GM21367 (cell line): ENCODE data around the gene CDKAL1.
"Not testable (repeated sequence)": the region's sequence is repeated elsewhere in the genome, so short reads cannot be mapped to it uniquely, and the experiment has no call there.

Source experiments
- ATAC-seq: cut with Tn5 transposase; IDR thresholded peaks from one replicate; pipeline ENCODE4 v1.9.1; 2021; ENCODE audit not compliant: unreplicated experiment

The CDKAL1 gene

DNA sequence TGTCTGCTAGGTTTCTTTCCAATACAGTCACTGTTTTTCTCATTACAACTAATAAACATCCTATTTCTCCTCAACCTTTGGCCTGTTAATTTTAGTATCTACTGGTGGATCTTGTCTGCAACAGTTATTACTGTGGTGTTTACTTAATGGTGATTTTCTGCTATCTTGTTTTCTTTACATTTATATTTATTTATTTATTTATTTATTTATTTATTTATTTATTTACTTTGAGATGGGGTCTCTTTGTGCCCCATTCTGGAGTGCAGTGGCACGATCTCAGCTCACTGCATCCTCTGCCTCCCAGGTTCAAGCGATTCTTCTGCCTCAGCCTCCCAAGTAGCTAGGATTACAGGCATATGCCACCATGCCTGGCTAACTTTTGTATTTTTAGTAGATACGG, 15.1 kb downstream of the CDKAL1 start:
- not testable (repeated sequence) for ATAC-seq

DNA sequence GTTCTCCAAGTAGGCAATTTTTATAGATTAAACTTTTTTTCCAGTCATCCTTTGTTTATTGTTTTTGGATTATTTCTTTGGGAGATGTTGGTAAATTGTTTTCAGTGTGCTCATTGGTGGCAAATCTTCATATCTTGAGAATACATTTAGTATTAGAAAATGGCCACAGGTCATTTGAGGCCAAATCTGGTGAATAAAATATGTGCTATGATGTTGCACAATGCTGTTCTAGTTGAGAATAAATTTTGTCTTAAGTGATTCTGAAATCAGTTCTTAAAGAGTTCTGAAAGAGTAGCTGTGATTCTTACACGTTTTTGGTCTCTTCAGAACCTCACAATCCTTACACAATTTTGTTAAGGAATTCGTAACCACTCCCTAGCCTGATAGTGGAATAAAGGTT, 20.1 kb downstream of the CDKAL1 start:
- ATAC-seq, result no peak

DNA sequence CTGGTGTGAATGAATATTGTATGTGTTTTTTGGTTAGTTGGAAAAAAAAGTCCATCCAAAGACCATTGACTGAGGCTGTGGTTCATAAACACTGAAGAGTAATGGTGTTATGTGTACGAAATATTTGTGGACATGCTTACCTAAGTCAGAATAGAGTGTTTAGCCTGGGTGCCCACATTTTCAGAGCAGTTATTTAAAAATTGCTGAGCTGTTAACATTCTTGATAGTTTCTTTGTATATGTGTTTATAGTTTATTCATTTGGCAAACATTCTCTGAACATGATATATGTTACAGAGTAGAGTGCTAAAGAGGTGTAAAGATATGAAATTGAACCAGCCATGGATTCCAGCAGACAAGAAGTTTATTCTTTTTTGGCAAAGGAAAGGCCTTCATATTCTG, 20.6 kb downstream of the CDKAL1 start:
- no peak for ATAC-seq

- no peak for ATAC-seq
Measured at GRCh38 chr6:20559924-20560551, 25.8 kb downstream of the CDKAL1 start.

GRCh38 chr6:20563377-20563776, 29.1 kb downstream of the CDKAL1 start:
- no peak for ATAC-seq

DNA sequence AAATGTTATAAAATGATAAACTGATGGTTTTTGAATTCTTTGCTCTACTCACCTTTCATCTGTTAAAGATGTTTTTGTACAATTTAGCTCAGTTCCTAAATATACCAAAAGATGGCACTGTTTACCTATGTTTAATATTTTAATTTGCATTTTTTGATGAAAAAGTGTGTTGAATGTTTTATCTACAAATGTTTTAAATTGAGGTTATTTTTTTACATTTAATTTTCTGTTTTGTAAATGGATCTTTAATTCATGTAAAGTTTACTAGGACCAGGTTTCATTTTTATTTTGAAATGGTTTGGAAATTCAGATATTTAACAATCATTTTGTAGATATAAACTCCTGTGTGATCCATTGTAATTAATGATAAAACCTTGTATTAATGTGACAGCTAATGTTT, 30.0 kb downstream of the CDKAL1 start:
- ATAC-seq, result no peak

GRCh38 chr6:20564777-20565176, 30.5 kb downstream of the CDKAL1 start:
- no peak for ATAC-seq

GRCh38 chr6:20565342-20565741, 31.1 kb downstream of the CDKAL1 start:
- ATAC-seq, result no peak

DNA sequence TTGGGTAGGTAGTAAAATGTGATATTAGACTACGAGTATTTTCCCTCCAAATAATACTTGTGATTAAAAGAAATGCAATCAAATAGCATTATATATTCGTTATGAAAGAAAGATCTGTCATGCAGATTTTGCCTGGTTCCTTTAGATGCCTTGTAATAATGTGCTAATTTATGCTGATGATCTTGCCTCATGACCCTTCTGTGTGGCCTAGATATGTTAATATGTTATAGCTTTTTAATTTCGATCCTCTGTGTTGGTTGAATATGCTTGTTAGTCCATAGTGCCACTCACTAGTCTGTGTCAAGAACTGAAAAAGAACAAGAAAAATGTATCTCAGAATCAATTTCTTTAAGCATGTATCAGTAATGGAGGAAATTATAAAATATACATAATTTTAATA, 31.9 kb downstream of the CDKAL1 start:
- no peak for ATAC-seq

DNA sequence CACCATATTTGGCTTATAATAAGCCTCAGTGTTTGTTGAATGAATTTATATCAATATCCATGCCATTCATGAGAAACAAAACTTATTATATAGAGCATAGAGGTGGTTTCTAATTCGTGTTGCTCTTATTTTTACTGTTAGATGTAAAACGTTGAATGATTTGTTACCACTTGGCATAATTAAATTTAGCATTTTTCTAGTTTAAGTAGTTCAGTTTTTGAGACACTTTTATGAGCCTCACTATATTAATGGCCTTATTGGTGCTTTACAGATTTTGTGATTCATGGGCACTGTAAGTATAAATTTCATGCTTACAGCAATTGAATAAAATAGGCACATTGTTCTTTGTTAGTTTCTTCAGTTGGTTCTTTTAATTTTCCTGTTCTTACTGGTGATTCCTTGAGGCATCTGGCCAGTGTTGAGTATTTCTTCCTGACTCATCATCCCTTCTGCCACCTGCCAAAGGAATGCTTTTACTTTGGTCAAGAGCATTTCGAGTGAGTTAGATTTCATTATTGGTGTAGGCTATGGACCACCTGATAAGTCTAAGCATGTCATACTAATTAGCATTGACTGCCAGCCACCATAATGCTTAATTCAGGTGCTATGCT, 34.8 kb downstream of the CDKAL1 start:
- ATAC-seq, result no peak

DNA sequence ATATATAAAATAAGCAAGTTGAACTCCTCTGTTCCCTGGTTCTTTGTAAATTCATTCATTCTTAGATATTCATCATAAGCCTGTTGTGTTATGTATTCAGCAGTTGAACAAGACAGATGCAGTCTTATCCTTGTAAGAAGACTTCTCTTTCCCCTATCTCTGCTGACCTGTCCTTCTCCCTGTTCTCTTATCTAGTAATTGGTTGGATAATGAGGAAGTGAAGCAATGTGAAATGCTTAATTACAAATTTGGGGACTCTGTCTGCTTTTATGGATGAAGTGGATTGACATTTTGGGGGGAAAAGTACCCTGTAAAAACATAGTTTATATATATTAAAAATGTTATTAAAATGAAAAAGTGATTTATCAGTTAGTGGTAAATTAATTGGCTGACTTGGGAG, 37.0 kb downstream of the CDKAL1 start:
- no peak for ATAC-seq

DNA sequence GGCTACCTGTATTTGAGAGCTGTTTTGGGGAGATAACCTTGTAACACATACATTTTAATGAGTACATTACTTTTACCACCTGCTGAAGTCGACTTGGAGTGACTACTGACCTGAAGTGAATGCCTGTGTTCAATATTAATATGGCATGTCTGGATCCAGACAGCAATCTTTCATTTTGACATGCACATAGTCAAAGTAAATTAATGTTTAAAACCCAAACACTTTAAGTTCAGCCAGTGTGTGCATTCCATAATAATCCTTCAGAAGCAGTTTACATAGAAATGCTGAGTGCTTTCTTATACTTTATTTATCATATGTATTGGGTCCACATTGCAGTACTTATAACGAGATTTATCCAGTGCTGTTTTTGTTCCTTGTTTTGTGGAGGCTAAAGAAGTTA, 38.0 kb downstream of the CDKAL1 start:
- ATAC-seq, result no peak

DNA sequence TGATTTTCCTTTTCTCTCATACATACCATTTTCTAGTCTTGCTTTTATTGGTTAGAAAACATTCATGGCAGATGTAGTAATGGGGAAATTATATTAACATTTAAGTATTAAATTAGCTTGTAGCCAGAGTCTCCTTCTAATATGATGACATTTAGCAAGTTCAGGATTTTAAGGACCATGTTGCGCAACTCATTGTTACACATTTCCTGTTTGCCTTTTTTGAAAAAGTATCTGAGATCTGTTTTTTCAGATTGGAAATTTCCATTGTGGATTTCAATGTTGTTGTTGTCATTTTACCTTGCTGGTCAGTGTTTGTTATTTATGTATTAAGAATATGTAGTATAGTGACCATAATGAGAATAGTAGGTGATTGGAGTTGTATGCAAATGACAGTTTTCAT, 38.7 kb downstream of the CDKAL1 start:
- no peak for ATAC-seq

- no peak for ATAC-seq
Measured at GRCh38 chr6:20574355-20574754, 40.1 kb downstream of the CDKAL1 start.

DNA sequence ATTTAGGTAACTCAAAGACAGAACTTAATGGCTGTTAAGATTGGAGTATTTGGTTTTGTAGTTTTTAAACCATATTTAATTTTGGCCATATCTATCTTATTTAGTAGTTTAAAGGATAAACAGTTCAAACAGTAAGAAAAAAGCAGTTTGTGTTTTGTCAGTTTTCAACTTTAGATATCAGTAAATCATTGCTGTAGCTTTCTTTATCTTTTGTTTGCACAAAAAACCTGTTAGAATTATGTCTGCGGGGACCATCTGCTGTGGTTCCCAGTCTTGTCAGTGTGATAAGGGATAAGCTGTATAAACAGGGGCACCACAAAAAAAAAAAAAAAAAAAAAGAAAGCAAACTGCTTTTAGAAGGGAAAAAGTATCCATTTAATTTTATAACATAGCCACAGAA, 40.9 kb downstream of the CDKAL1 start:
- ATAC-seq, result no peak

DNA sequence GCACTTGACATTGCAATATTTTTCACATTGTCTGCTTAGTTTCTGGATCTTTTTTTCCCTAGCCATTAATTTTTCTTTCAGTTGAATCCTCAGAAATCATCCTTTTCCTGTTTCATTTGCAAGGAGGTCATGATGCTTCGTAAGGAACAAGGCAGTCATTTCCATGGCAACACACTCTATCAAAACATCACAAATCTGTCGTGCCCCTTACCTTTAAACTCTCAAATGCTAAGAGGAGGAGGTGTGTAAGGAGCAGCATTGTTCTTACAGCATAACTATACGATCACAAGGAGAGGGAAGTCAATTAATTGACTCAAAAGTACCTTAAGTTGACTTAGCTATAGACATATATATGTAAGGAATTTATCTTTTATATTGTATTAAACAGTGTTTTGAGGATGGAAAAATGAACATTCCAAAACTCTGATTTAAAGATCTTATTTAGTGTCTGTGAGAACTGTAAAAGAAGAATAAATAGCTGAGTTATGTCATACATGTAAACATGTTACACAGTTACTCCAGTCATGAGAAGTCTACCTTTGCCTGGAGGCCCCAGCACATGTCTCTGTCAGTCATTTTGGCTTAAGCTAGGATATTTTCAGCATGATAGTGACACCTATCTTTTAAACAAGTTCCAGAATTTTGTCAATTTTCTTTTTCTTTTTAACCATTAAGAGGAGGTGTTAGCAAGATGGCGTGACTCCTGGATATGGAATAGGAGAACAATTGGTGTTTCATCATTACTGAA, 41.6 kb downstream of the CDKAL1 start:
- no peak for ATAC-seq

- no peak for ATAC-seq
Measured at GRCh38 chr6:20577173-20577688, 43.0 kb downstream of the CDKAL1 start.

GRCh38 chr6:20581070-20581469, 46.8 kb downstream of the CDKAL1 start:
- ATAC-seq, result no peak

DNA sequence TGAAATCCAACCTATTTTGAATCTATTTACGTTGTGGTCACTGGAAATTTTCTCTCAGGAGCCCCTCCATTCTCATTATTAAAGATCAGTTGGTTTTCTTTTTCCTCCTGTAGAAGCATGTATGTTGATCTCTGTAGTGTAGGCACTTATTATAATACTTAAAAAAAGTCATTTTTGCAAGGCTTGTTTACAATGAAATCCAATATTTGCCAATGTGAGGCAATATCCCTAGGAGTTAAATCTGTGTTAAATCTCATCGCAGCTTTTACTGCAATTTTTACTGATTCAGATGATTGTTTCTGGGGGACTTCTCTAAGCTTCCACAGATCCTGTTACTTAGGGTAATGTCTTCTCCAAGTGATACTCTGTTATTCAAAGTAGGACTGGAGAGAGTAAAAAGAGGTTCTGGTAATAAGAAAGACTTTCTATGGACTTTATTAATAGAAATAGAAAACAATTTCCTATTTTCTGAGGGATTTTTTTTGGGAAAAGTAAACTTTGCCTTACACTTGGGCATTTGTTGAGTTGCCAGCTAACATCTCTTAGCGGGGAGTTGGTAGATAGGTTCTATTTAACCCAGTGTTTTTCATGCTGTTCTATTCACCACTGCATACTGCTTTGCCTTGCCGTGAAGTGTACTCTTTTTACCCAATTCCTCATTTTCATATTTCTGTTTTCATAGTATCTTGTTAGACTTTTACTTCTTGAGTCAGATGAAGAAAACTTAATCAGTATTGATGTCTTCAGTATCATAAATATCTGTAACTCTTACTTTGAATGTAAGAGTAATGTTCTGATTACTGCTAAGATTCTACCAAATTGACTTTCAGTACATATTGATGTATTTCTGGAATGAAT, 48.6 kb downstream of the CDKAL1 start:
- ATAC-seq, result no peak

DNA sequence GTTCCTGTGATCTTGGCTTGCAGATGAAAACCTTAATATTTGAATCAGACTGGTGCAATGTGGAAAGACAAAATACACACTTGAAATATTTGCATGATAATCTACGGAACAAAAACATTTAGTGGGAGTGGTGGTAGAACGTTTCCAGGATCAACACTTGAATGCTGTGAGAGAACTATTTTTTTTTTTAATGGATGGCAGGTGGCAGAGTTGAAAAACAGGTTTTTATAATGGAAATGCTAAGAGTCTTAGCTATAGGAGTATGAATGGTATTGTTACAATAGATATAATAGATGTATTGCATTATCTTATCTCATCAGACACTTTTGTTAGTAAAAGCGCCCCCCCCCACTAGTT, 49.2 kb downstream of the CDKAL1 start:
- ATAC-seq, result no peak

- ATAC-seq, result no peak
Measured at GRCh38 chr6:20584100-20584731, 50.0 kb downstream of the CDKAL1 start.
